Smooth muscle cell (in vitro differentiated cells): Measurements from ENCODE around the gene FAR1. TPM values are rescaled to one million over a fixed set of nuclear protein-coding genes. Genes with fewer than 3 reads are reported as not detected.
A peak's percentile ranks its signal among the peaks of the same experiment; 100 is the strongest.

Experiments
- DNase-seq: peaks from one replicate; lab custom pipeline; 2025; ENCODE audit not compliant: unreplicated experiment; lab: John Stamatoyannopoulos, UW
- H2AFZ ChIP-seq: fragments of 200-600 bp; sonication (generic); 2 replicates; pipeline ENCODE4 v1.6.0; 2016; ENCODE audit warnings: antibody characterized with exemption, low read depth, mild to moderate bottlenecking
- H3F3A ChIP-seq: fragments of 200-600 bp; sonication (generic); 2 replicates; pipeline ENCODE4 v1.6.0; 2017; ENCODE audit warnings: antibody characterized with exemption, low read depth
- H3K27ac ChIP-seq: fragments of 200-600 bp; sonication (generic); 2 replicates; pipeline ENCODE4 v1.5.1; 2016; ENCODE audit warnings: low read depth, mild to moderate bottlenecking
- H3K27me3 ChIP-seq: fragments of 200-600 bp; sonication (generic); 2 replicates; pipeline ENCODE4 v1.6.1; 2016; ENCODE audit warnings: low read depth, mild to moderate bottlenecking
- H3K36me3 ChIP-seq: fragments of 200-600 bp; sonication (generic); 2 replicates; pipeline ENCODE4 v1.5.1; 2016; ENCODE audit warnings: low read depth
- H3K4me1 ChIP-seq: fragments of 200-600 bp; sonication (generic); 2 replicates; pipeline ENCODE4 v1.5.1; 2016; ENCODE audit warnings: low read depth
- H3K4me2 ChIP-seq: fragments of 200-600 bp; sonication (generic); 2 replicates; pipeline ENCODE4 v1.6.0; 2016; ENCODE audit warnings: mild to moderate bottlenecking
- H3K4me3 ChIP-seq: fragments of 200-600 bp; sonication (generic); 2 replicates; pipeline ENCODE4 v1.5.1; 2016; ENCODE audit warnings: mild to moderate bottlenecking
- H3K79me2 ChIP-seq: fragments of 200-600 bp; sonication (generic); 2 replicates; pipeline ENCODE4 v1.6.0; 2016; ENCODE audit warnings: low read depth, mild to moderate bottlenecking
- H3K9ac ChIP-seq: fragments of 200-600 bp; sonication (generic); 2 replicates; pipeline ENCODE4 v1.6.0; 2016; ENCODE audit warnings: low read depth
- H3K9me3 ChIP-seq: fragments of 200-600 bp; sonication (generic); replicated peaks from 2 replicates; pipeline ENCODE4 v1.5.1; 2016; ENCODE audit warnings: low read depth
- H4K20me1 ChIP-seq: fragments of 200-600 bp; sonication (generic); 2 replicates; pipeline ENCODE4 v1.6.0; 2016; ENCODE audit warnings: low read depth
- WGBS: methylation state at CpG from one replicate; pipeline ENCODE4 v1.1.7; 2016; ENCODE audit warnings: low lambda C conversion rate; 5-methylcytosine and 5-hydroxymethylcytosine counted together
- polyA plus RNA-seq: library from polyadenylated mRNA; unstranded; fragments of >200 nt; fragmentation: Nextera tagmentation; extraction: Ambion mirVana; gene quantifications from 2 replicates; pipeline ENCODE4 v1.2.1, GENCODE V29; 2016
- total RNA-seq: library from RNA; depleted of rRNA; stranded (reverse); fragments of >200 nt; gene quantifications from 2 replicates; pipeline ENCODE4 v1.2.3, GENCODE V29; 2014
- TF ChIP-seq, protein P1 (sequence below): fragments of 200-600 bp; sonication (generic); IDR thresholded peaks from 2 replicates; pipeline ENCODE4 v1.5.1; 2017; ENCODE audit warnings: borderline replicate concordance, mild to moderate bottlenecking, antibody characterized with exemption; ENCODE audit not compliant: insufficient read depth, poor library complexity, severe bottlenecking

FAR1 gene
- total and polyA plus RNA-seq, 2 experiments from 2014 or later = 19.5 to 64.9 TPM

DNA sequence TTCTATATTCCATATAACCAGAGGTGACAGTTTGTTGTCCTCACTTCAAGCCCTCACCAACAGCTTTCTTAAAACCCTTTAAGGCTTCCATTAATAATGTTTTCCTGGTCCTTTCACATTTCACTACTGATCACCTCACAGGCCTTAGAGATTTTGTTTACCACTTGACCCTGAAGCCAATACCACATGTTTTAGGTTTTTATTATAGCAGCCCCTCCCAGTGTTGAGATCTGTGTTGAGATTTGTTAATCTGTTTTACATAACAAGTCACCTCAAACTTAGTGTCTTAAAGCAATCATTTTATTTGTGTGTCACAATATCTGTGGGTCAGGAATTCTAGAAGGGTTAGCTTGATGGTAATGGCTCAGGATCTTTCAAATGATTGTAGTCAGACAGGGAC is 49.9 kb downstream of the FAR1 start:
- Histone ChIP-seq H3K9me3 (no peaks in the 10 kb centered on the region), H3K4me3 (no peak overlapping the region), H3K79me2 (no peaks in the 10 kb centered on the region), H2AFZ (no peak overlapping the region), H3K4me2 (no peak overlapping the region), H3F3A (peaks cover 13% of the 10 kb centered on the region), H3K9ac (no peak overlapping the region), H3K36me3 (no peaks in the 10 kb centered on the region), H4K20me1 (peaks cover 10% of the 10 kb centered on the region), H3K27ac (peak overlapping the region; percentile 68), H3K4me1 (no peaks in the 10 kb centered on the region), H3K27me3 (no peaks in the 10 kb centered on the region)
- TF ChIP-seq, protein P1, sequence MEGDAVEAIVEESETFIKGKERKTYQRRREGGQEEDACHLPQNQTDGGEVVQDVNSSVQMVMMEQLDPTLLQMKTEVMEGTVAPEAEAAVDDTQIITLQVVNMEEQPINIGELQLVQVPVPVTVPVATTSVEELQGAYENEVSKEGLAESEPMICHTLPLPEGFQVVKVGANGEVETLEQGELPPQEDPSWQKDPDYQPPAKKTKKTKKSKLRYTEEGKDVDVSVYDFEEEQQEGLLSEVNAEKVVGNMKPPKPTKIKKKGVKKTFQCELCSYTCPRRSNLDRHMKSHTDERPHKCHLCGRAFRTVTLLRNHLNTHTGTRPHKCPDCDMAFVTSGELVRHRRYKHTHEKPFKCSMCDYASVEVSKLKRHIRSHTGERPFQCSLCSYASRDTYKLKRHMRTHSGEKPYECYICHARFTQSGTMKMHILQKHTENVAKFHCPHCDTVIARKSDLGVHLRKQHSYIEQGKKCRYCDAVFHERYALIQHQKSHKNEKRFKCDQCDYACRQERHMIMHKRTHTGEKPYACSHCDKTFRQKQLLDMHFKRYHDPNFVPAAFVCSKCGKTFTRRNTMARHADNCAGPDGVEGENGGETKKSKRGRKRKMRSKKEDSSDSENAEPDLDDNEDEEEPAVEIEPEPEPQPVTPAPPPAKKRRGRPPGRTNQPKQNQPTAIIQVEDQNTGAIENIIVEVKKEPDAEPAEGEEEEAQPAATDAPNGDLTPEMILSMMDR = no peak
- DNase-seq = no peak

- Histone ChIP-seq H3K79me2 (no peaks in the 10 kb centered on the region), H3K4me2 (no peak overlapping the region), H3K9ac (no peak overlapping the region), H3K4me1 (no peaks in the 10 kb centered on the region), H3F3A (peaks cover 8% of the 10 kb centered on the region), H2AFZ (no peak overlapping the region), H3K4me3 (no peak overlapping the region), H4K20me1 (peaks cover 10% of the 10 kb centered on the region), H3K27ac (no peak overlapping the region), H3K9me3 (no peaks in the 10 kb centered on the region), H3K36me3 (no peaks in the 10 kb centered on the region), H3K27me3 (no peaks in the 10 kb centered on the region)
- DNase-seq = no peak
- TF ChIP-seq, protein P1 = no peak
- 90% methylated on average over 1 of the region's 1 CpG for WGBS
These were observed 52.5 kb downstream of the FAR1 start for GRCh38 chr11:13720940-13721339.

DNA sequence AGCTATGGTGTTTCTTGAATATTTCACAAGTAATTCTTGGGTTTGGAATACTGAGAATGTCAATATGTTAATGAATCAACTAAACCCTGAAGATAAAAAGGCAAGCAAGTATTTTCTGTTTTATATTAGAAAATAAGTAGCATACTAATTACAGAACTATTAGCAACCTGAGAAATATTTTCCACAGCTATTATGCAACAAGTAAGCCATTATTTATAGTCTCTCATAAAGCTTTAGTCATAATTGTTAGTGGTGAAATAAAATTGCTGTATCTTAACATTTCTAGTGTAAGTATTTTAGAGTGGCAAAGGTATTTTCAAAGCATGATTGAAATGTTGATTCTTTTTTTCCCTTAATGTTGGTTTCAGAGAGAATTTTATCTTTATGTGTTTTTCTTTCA is 53.3 kb downstream of the FAR1 start:
- H3K27me3 ChIP-seq = no peaks in the 10 kb centered on the region
- no peaks in the 10 kb centered on the region for H3K36me3 ChIP-seq
- no peaks in the 10 kb centered on the region for H3F3A ChIP-seq
- no peak overlapping the region for H3K9ac ChIP-seq
- H2AFZ ChIP-seq = no peak overlapping the region
- H3K4me3 ChIP-seq = no peak overlapping the region
- DNase-seq = no peak
- no peak overlapping the region for H3K27ac ChIP-seq
- peaks cover 10% of the 10 kb centered on the region for H4K20me1 ChIP-seq
- TF ChIP-seq, protein P1 = no peak
- no peaks in the 10 kb centered on the region for H3K9me3 ChIP-seq
- H3K4me1 ChIP-seq = no peaks in the 10 kb centered on the region
- H3K79me2 ChIP-seq = no peaks in the 10 kb centered on the region
- no peak overlapping the region for H3K4me2 ChIP-seq

GRCh38 chr11:13726456-13726855 is 58.0 kb downstream of the FAR1 start:
- TF ChIP-seq, protein P1 = no peak
- WGBS = 98% methylated on average over 1 of the region's 1 CpG
- DNase-seq = no peak

More at GRCh38 chr11:13726456-13726855, 58.0 kb downstream of the FAR1 start:
- H3K4me3 ChIP-seq = no peak overlapping the region
- no peaks in the 10 kb centered on the region for H3K79me2 ChIP-seq
- H3F3A ChIP-seq = no peaks in the 10 kb centered on the region
- no peak overlapping the region for H3K27ac ChIP-seq
- no peak overlapping the region for H2AFZ ChIP-seq
- no peaks in the 10 kb centered on the region for H3K9me3 ChIP-seq
- no peaks in the 10 kb centered on the region for H3K4me1 ChIP-seq
- H3K27me3 ChIP-seq = no peaks in the 10 kb centered on the region
- no peak overlapping the region for H3K9ac ChIP-seq
- no peaks in the 10 kb centered on the region for H4K20me1 ChIP-seq
- H3K4me2 ChIP-seq = no peak overlapping the region
- peaks cover 25% of the 10 kb centered on the region for H3K36me3 ChIP-seq
